22Rv1 (cell line): ENCODE data around the gene ZNG1A.
"Not testable (repeated sequence)": the region's sequence is repeated elsewhere in the genome, so short reads cannot be mapped to it uniquely, and the experiment has no call there.

ENCODE experiments used
- CTCF ChIP-seq: fragments of 450-650 bp; IDR thresholded peaks from 2 replicates; pipeline ENCODE4 v1.5.1; 2017; ENCODE audit warnings: mild to moderate bottlenecking
- ZFX ChIP-seq: fragments of 450-650 bp; IDR thresholded peaks from 2 replicates; pipeline ENCODE4 v1.6.1; 2017; ENCODE audit warnings: antibody characterized with exemption, borderline replicate concordance

GRCh38 chr9:112589-113467, 66.0 kb downstream of the ZNG1A start:
- not testable (repeated sequence) for TF ChIP-seq CTCF, ZFX
